Stimulated activated CD4-positive, alpha-beta T cell treated with anti-CD3 and anti-CD28 coated beads, Interleukin-12 subunit alpha, Interleukin-12 subunit beta, amount 100 ng/mL, for 4 hours (primary cell): ENCODE results near the gene RMI2.

ENCODE experiments used
- DNase-seq: peaks from one replicate; pipeline ENCODE4 v3.0.0-alpha.2; 2020

RMI2 gene

DNA sequence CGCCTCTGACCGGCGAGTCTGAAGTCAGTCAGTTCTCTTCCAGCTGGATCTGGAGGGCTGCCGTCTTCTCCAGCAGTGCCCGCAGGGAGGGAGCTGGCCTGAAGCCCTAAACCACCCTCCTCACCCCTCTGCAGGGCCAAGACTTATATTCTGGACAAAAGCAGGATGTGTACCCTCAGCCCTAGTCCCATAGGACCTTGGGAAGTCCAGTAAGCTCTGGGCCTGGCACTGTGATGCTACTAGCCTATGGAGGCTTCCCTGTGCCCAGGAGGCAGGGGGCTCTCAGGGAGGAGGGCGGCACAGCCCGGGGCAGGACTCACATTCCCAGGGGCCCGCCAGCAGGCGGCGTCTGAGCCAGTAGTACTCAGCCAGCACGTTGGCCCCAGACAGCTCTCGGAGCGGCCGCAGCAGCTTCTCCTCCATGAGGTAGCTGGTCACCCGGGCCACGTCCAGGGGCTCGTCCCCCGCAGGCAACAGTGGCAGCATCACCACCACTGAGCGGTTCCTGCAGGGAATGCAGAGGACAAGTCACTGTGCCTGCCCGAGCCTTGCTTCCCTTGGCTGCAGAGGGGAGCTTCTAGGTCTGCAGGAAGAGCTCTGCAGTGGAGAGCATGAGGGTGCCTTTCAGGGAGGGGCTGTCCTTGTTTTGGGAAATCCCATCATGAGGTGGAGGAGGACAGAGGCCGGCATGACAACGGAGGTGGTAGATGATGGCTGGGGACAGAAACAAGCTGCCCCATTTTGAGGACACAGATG is 41.7 kb downstream of the RMI2 start:
- DNase-seq, result no peak

DNA sequence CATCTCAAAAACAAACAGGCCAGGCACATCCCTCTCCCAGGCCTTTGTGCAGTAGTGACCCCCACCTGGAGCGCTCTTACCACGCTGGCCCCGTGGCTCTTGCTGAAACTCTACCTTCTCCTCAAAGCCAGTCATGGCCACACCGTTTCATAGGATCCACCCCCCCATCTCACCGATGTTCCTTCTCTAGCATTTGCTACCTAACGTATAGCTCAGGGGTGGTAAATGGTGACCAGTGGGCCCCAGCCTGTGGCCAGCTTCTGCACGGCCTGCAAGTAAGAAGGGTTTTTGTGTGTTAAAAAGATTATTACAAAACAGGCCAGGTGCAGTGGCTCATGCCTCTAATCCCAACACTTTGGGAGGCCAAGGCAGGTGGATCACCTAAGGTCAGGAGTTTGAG is 43.8 kb downstream of the RMI2 start:
- no peak for DNase-seq

DNA sequence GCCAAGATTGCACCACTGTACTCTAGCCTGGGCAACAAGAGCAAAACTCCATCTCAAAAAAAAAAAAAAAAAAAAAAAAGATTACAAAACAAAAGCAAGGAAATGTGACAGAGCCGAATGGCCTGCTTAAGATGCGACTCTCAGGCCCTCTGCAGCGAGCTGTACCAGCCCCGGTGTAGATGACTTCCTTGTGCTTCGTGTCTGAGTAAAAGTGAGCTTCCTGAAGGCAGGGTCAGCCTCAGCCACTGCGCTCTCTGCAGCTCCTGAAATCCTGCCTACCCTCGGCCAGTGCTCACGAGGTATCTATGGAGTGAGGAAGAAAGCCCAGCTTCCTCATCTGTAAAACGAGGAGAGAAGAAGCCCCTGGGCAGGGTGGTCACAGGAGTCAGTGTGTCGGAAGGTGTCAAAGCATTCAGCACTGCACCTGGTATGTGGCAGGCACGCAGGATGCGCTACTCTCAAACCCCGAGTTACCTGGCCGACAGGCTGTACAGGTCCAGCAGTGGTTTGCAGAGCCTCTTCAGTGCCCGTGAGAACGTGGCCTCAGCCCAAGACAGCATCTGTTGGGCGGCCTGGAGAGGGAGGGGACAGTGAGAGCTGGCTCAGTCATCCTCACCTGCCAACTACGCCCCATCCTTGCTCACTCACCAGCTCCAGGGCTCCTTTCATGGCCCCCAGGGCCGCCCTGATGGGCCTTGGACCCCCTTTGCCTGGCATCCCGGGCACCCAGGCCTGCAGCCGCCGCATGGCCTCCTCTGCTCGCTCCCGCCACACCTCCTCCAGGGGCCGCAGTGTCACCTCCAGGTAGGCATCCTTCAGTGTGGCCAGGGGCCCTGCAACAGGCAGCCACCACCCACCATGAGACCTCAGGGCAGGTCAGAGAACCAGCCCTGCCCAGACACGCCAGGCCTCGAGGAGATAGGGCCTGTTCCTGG is 44.6 kb downstream of the RMI2 start:
- no peak for DNase-seq

- no peak for DNase-seq
These were observed 45.6 kb downstream of the RMI2 start for GRCh38 chr16:11390573-11391495.

- no peak for DNase-seq
These were observed 46.3 kb downstream of the RMI2 start for GRCh38 chr16:11391576-11391975.

DNA sequence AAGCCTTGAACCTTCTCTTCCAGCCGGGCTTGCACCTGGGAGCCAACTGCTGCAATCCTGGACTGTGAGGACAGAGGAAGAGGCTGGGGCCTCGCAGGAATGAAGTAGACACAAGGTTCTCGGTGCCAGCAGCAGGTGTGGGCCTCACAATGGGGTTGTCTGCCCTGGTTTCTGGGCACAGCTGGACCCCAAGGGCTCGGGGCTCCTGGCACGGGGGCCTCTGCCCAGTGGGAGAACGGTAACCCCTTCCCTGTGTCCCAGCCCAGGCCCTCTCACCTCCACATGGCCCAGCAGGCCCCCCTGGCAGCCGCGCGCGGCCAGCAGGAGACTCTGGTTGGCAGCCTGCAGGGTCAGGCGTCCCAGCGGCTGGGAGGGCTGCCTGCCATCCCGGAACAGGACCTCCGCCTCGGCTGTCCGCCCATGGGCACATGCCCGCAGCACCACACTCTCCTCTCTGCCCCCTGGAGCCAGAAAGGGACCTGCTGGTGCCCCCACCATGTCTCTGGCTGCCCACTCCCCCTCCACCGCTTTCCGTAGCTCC is 46.9 kb downstream of the RMI2 start:
- no peak for DNase-seq

DNA sequence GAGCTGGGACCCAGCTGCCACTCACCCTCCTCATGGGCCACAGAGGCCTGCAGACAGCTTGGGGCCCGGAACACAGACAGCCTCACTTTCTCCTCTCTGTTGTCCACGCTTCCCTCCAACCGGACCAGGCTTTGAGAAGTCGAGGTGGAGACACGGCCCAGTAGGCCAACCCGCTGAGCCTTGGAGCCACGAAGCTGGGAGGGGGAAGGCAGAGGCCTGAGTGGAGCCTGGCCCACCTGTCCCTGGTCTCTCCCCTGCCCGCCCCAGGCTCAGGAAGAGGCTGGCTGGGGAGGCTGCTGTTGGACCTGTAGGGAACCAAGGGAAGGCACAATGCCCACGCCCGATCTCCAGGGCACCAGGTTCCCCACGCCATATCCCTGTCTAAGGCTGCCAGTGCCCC is 48.1 kb downstream of the RMI2 start:
- DNase-seq, result no peak

DNA sequence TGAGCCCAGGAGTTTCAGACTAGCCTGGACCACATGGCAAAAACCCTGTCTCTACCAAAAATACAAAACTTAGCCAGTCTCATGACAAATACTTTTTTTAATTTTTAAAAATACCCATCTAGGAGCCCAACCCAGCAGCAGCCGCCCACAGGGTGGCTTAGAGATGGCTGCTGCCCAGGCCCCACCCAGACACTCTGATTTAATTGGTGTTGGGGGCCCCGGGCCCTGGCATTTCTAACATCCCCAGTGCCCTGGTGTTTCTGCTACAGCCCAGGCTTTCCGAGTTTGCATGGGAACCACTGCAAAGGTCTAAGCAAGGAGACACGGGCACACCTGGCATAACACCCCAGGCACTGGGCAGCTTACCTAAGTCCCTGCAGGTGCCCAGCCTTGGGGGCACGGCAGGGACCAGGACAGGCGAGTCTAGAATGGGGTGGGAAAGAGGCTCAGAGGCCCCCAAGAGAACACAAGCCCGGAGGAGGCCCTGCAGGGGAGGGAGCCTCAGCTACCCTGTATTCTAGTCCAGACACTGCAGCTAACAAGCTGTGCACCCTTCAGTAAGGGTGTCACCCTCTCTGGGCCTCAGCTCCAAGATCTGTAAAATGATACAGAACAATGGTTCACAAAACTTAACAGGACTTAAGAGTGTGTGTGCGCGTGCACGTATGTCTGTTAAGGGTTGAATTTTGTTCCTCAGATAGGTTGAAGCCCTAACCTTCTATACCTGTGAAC is 48.8 kb downstream of the RMI2 start:
- DNase-seq, result no peak

- no peak for DNase-seq
These were observed 49.3 kb downstream of the RMI2 start for GRCh38 chr16:11394593-11394960.

DNA sequence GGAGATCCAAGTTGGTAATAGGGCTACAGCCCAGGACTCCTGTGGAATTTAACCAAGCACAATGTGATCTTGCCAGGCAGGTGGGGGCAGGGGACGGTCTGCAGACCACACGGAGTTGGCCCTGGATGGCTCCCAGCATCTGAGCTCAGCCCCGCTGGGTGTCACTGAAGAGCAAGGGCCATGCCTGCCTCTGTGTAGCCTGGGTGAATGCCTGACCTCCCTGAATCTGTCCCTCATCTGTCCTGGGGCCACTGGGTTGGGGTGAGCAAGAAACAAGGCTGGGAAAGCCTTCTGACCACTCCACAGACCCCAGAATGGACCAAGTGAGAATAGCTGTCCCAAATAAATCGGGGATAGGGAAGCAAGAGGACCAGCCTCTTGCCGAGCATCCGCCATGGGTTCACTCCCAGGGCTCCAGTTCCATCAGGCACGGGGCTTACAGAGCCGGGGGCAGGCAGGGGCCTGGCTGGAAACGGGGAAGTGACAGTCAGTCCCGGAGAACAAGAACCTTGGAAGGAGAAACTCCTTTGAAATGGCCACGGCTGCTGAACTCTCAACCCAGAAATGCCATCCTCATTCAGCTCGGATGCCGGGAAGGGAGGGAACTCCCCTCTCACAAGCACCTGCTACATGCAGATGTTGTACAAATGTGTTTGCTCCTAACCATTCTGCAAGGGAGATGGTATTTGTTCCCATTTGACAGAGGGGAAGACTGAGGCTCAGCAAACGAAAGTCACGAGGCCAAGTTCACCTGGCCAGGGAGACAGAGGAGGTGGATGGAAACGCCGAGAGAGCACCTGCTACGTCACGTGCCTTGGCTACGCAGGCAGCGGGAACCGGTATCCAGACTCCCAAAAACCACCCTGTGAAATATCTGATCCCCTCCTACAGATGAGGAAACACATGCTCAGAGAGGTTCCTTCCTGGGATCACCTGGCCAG is 50.0 kb downstream of the RMI2 start:
- DNase-seq, result no peak

DNA sequence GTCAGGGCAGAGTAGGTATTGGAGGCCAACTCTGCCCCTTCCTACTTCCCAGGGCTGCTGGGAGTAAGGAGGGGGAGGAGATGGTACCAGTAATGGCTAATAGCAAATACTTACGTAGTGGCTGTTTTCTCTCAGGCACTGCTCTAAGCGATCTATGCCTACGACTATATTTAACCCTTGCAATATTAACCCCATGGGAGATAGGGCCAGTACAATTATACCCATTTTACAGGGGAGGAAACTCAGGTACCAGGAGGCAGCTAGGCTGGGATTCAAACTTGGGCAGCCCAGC is 50.6 kb downstream of the RMI2 start:
- DNase-seq, result no peak

- DNase-seq, result peak; percentile 71
These were observed 51.2 kb downstream of the RMI2 start for GRCh38 chr16:11396241-11397048.

DNA sequence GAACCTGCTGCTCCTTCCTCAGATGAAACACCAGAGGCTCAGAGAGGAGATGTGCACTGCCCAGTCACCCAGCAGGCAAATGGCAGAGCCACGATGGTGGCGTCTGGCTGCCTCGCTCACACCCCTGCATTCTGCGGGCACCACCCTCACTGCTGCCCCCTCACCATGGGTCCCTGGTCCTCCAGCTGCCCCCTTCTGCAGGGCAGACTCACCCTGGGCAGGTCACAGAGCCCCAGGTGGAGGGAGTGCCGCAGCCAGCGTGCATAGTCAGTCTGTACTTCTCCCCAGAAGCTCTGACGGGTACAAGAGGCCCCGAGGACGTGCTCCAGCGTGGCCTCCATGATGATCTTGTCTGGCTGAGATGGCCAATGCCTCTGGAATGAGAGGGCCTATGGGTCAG is 52.9 kb downstream of the RMI2 start:
- DNase-seq, result no peak

DNA sequence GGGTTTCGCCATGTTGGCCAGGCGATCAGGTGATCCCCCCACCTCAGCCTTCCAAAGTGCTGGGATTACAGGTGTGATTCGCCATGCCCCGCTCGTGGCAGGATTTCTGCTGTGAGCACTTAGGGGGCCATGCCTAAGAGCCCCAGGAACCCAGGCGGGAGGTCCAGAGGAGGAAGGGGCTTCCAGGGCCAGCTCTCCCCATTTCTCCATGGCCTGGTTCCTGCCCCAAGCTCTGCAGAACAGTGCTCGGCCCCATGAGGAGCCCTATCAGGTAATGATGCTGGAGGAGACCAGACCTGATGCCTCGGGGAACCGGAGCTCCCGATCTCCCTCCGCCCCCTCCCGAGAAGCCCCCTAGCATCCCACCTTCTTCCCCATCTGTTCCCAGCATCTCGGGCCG is 53.6 kb downstream of the RMI2 start:
- no peak for DNase-seq

DNA sequence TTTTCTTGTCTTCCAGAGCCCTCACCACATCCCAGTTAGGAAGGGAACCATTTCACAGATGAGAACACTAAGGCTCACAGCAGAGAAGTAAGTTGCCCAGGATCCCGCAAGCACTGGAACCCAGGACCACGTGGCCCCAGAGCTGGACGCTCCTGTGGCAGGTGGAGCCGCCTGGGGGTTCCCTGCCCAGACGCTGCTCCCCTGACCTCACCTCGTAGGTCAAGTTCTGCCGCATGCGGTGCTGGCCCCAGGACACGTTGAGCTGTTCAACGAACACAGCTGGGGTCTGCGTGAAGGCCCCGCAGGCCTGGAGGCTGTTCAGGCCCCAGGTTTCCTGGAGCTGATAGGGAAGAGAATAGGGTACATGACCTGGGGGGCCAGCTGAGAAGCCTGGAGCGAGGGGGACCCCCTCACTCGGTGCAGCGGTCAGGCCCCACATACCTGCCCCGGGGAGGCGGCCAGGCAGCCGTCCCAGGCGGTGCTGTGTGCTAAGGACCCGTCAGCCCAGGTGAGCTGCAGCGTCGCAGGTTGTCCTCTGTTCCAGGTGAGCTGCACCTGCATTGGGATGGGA is 54.1 kb downstream of the RMI2 start:
- no peak for DNase-seq

DNA sequence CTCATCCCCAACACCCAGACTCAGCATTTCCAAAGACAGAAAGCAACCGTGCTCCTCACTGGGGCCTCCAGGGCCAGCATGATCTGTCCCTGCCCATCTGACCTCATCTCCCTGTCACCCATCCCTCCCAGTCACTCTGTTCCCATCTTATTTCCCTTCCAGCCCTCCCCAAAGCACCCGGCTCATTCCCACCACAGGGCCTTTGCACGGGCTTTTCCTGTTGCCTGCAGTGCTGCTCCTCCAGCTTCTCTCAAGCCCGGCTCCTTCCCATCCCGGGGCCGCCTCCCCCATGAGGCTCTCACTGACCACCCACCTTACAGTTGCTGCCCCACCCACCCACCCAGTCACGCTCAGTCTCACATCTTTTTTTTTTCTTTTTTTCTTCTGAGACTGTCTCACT is 54.8 kb downstream of the RMI2 start:
- no peak for DNase-seq
